H1 (cell line): ENCODE data around the gene EYA2. TPM values are rescaled to one million over a fixed set of nuclear protein-coding genes. Genes with fewer than 3 reads are reported as not detected.

Experiments
- CTCF ChIA-PET: fragments of 300-600 bp; sonication (Branson Sonifier 250); formaldehyde crosslinking; loops from one replicate; lab custom pipeline; 2021; ENCODE audit not compliant: partially characterized antibody; lab: Charles Lee
- POLR2A ChIA-PET: fragments of 300-600 bp; sonication (Branson Sonifier 250); formaldehyde crosslinking; loops from one replicate; lab custom pipeline; 2021; ENCODE audit warnings: inconsistent platforms; ENCODE audit not compliant: partially characterized antibody; lab: Charles Lee
- DNase-seq, 2 experiments: peaks; one replicate each; pipeline versions ENCODE4 v3.0.0 to v3.0.0-alpha.2; 2010 to 2022; ENCODE audit warnings: low spot score in 2 of 2, low read depth in 1 of 2, mixed read lengths in 1 of 2
- FAIRE-seq: peaks from 2 replicates; lab custom pipeline; 2011; peaks lifted over from hg19 to GRCh38; lab: Jason Lieb, UNC
- H2AFZ ChIP-seq: 2 replicates; pipeline ENCODE4 v1.8.1; 2012; ENCODE audit warnings: low read length, inconsistent platforms
- H2AK5ac ChIP-seq: 2 replicates; pipeline ENCODE4 v1.6.1; 2013; ENCODE audit warnings: low read depth, low read length
- H2BK120ac ChIP-seq: replicated peaks from 2 replicates; pipeline ENCODE3; 2013; ENCODE audit warnings: low read depth, low read length, inconsistent platforms
- H2BK12ac ChIP-seq: 2 replicates; pipeline ENCODE4 v1.6.1; 2013; ENCODE audit warnings: low read depth, low read length
- H2BK15ac ChIP-seq: 2 replicates; pipeline ENCODE4 v1.6.1; 2013; ENCODE audit warnings: low read length
- H2BK20ac ChIP-seq: 2 replicates; pipeline ENCODE4 v1.6.1; 2013; ENCODE audit warnings: low read length
- H2BK5ac ChIP-seq: 2 replicates; pipeline ENCODE4 v1.6.1; 2013; ENCODE audit warnings: low read depth, low read length
- H3K14ac ChIP-seq: 2 replicates; pipeline ENCODE4 v1.6.1; 2013; ENCODE audit warnings: inconsistent platforms; ENCODE audit not compliant: insufficient read length
- H3K18ac ChIP-seq: 2 replicates; pipeline ENCODE4 v1.6.1; 2013; ENCODE audit warnings: low read length; ENCODE audit errors: extremely low read depth
- H3K23ac ChIP-seq: 2 replicates; pipeline ENCODE4 v1.6.1; 2013; ENCODE audit warnings: inconsistent platforms; ENCODE audit not compliant: insufficient read length
- H3K23me2 ChIP-seq: 2 replicates; pipeline ENCODE4 v1.6.1; 2013; ENCODE audit warnings: low read depth, low read length
- H3K27ac ChIP-seq: 2 replicates; pipeline ENCODE4 v1.6.1; 2011; ENCODE audit warnings: low read depth, low read length, inconsistent platforms
- H3K27me3 ChIP-seq, 4 experiments: replicated peaks in 1 of 4; 1 replicate in 1 of 4; 2 replicates in 3 of 4; pipeline versions ENCODE4 v1.6.1 to v1.8.1; 2011 to 2013; ENCODE audit warnings: low read length in 3 of 4, mild to moderate bottlenecking in 3 of 4, inconsistent platforms in 2 of 4, mixed read lengths in 2 of 4, moderate library complexity in 1 of 4; ENCODE audit not compliant: control insufficient read depth in 3 of 4, insufficient read depth in 3 of 4; ENCODE audit errors: extremely low read depth in 1 of 4
- H3K36me3 ChIP-seq, 4 experiments: 2 replicates each; pipeline versions ENCODE4 v1.6.1 to v1.8.1; 2011 to 2013; ENCODE audit warnings: mild to moderate bottlenecking in 4 of 4, low read length in 3 of 4, moderate library complexity in 2 of 4, control low read depth in 1 of 4, inconsistent platforms in 1 of 4; ENCODE audit not compliant: insufficient read depth in 4 of 4, control insufficient read depth in 2 of 4
- H3K4ac ChIP-seq: replicated peaks from 2 replicates; pipeline ENCODE3; 2013; ENCODE audit warnings: low read length, low read depth, mixed read lengths, inconsistent platforms; ENCODE audit not compliant: insufficient read length
- H3K4me1 ChIP-seq, 4 experiments: replicated peaks in 1 of 4; 1 replicate in 1 of 4; 2 replicates in 3 of 4; pipeline versions ENCODE4 v1.6.1 to v1.8.1; 2011 to 2013; ENCODE audit warnings: low read length in 3 of 4, inconsistent platforms in 2 of 4, mixed read lengths in 1 of 4; ENCODE audit not compliant: insufficient read depth in 4 of 4, control insufficient read depth in 3 of 4
- H3K4me2 ChIP-seq, 2 experiments: 2 replicates each; pipeline versions ENCODE4 v1.6.1 to v1.8.1; 2011 to 2013; ENCODE audit warnings: low read depth in 2 of 2, low read length in 2 of 2, control low read depth in 1 of 2, inconsistent platforms in 1 of 2, mild to moderate bottlenecking in 1 of 2; ENCODE audit not compliant: insufficient read depth in 1 of 2
- H3K4me3 ChIP-seq, 4 experiments: fragments of 200-600, 300-600 bp in 1 of 4; sonication (generic), shearing (Covaris generic), sonication (Bioruptor Twin) in 1 of 4; 2 replicates each; pipeline versions ENCODE4 v1.5.1 to v1.8.1; 2011 to 2016; ENCODE audit warnings: low read length in 4 of 4, low read depth in 3 of 4, control low read depth in 2 of 4, inconsistent platforms in 2 of 4, mild to moderate bottlenecking in 2 of 4, mixed read lengths in 1 of 4, moderate library complexity in 1 of 4; ENCODE audit not compliant: insufficient read depth in 2 of 4; ENCODE audit errors: extremely low read depth in 1 of 4
- H3K56ac ChIP-seq: replicated peaks from 2 replicates; pipeline ENCODE3; 2013; ENCODE audit warnings: low read depth, mild to moderate bottlenecking, mixed read lengths, low read length, inconsistent platforms; ENCODE audit not compliant: insufficient read length
- H3K79me1 ChIP-seq: 2 replicates; pipeline ENCODE4 v1.6.1; 2013; ENCODE audit warnings: low read depth, low read length, control low read depth
- H3K79me2 ChIP-seq, 2 experiments: 2 replicates each; pipeline versions ENCODE4 v1.6.1 to v1.8.1; 2012 to 2013; ENCODE audit warnings: low read length in 2 of 2, mild to moderate bottlenecking in 2 of 2, inconsistent platforms in 1 of 2; ENCODE audit not compliant: insufficient read depth in 2 of 2, control insufficient read depth in 1 of 2
- H3K9ac ChIP-seq, 4 experiments: replicated peaks in 1 of 4; 1 replicate in 1 of 4; 2 replicates in 3 of 4; pipeline versions ENCODE4 v1.6.1 to v1.8.1; 2011 to 2013; ENCODE audit warnings: low read depth in 3 of 4, low read length in 3 of 4, control low read depth in 2 of 4, mild to moderate bottlenecking in 2 of 4, moderate library complexity in 2 of 4, inconsistent platforms in 1 of 4; ENCODE audit errors: extremely low read depth in 1 of 4
- H3K9me3 ChIP-seq, 2 experiments: 2 replicates each; pipeline versions ENCODE4 v1.6.1 to v1.8.1; 2012 to 2013; ENCODE audit warnings: mild to moderate bottlenecking in 2 of 2, moderate library complexity in 2 of 2, control low read depth in 1 of 2, inconsistent platforms in 1 of 2, low read depth in 1 of 2, low read length in 1 of 2, mixed read lengths in 1 of 2; ENCODE audit not compliant: insufficient read depth in 2 of 2
- H4K20me1 ChIP-seq, 2 experiments: replicated peaks in 1 of 2; 2 replicates each; pipeline versions ENCODE3 to v1.8.1; 2011 to 2013; ENCODE audit warnings: inconsistent platforms in 2 of 2, low read length in 2 of 2, mild to moderate bottlenecking in 1 of 2; ENCODE audit not compliant: insufficient read depth in 2 of 2, control insufficient read depth in 1 of 2
- H4K5ac ChIP-seq: 2 replicates; pipeline ENCODE4 v1.6.1; 2013; ENCODE audit warnings: low read length, low read depth, mixed read lengths, inconsistent platforms; ENCODE audit not compliant: insufficient read length
- H4K8ac ChIP-seq: 2 replicates; pipeline ENCODE4 v1.8.0; 2013; ENCODE audit warnings: mild to moderate bottlenecking, moderate library complexity, low read length, inconsistent platforms; ENCODE audit not compliant: insufficient read depth; ENCODE audit errors: extremely low read depth
- H4K91ac ChIP-seq: replicated peaks from 2 replicates; pipeline ENCODE3; 2013; ENCODE audit warnings: low read length, mixed read lengths, inconsistent platforms; ENCODE audit not compliant: insufficient read length
- ATF3 ChIP-seq: IDR thresholded peaks from 2 replicates; pipeline ENCODE4 v1.6.1; 2011; ENCODE audit warnings: low read depth, mild to moderate bottlenecking, low read length; ENCODE audit not compliant: insufficient read depth
- FOSL1 ChIP-seq: IDR thresholded peaks from 2 replicates; pipeline ENCODE4 v1.6.1; 2011; ENCODE audit warnings: mild to moderate bottlenecking, low read depth, low read length, moderate library complexity; ENCODE audit not compliant: insufficient read depth
- GTF2F1 ChIP-seq: IDR thresholded peaks from 2 replicates; pipeline ENCODE4 v1.6.1; 2012; ENCODE audit warnings: low read depth, low read length, improper control_type of control experiment, borderline replicate concordance
- NRF1 ChIP-seq: IDR thresholded peaks from 2 replicates; pipeline ENCODE4 v1.6.1; 2011; ENCODE audit warnings: mild to moderate bottlenecking, low read depth, low read length, improper control_type of control experiment
- POLR2AphosphoS5 ChIP-seq: IDR thresholded peaks from 2 replicates; pipeline ENCODE4 v1.6.1; 2011; ENCODE audit warnings: low read depth, low read length
- SAP30 ChIP-seq: fragments of 300-600 bp; sonication (generic); IDR thresholded peaks from 2 replicates; pipeline ENCODE4 v1.7.1; 2012; ENCODE audit warnings: low read length, moderate library complexity, mild to moderate bottlenecking, inconsistent platforms; ENCODE audit not compliant: insufficient read depth, insufficient replicate concordance
- SIN3A ChIP-seq, 2 experiments: IDR thresholded peaks in 1 of 2; conservative IDR thresholded peaks in 1 of 2; 2 replicates each; pipeline ENCODE4 v1.6.1; 2011 to 2012; ENCODE audit warnings: low read length in 2 of 2, improper control_type of control experiment in 1 of 2, low read depth in 1 of 2, mild to moderate bottlenecking in 1 of 2
- TAF7 ChIP-seq: optimal IDR thresholded peaks from 2 replicates; pipeline ENCODE3; 2011; ENCODE audit warnings: low read depth, mild to moderate bottlenecking, inconsistent platforms, low read length, moderate library complexity, borderline replicate concordance
- TBP ChIP-seq: IDR thresholded peaks from 2 replicates; pipeline ENCODE4 v1.6.1; 2011; ENCODE audit warnings: low read depth, low read length, improper control_type of control experiment
- WGBS, 2 experiments: shearing (Covaris generic) in 1 of 2; methylation state at CpG; one replicate each; pipeline versions ENCODE4 v1.1.6 to v1.1.7; 2013 to 2015; ENCODE audit warnings: low lambda C conversion rate in 2 of 2, mixed read lengths in 2 of 2, inconsistent platforms in 1 of 2, low coverage in 1 of 2, missing lambda C conversion rate in 1 of 2; ENCODE audit not compliant: insufficient replicate concordance in 2 of 2, insufficient coverage in 1 of 2, insufficient read length in 1 of 2; ENCODE audit errors: extremely low coverage in 1 of 2, missing lambda C conversion rate in 1 of 2; 5-methylcytosine and 5-hydroxymethylcytosine counted together
- polyA plus RNA-seq, 7 experiments: library from polyadenylated mRNA; depleted of rRNA in 3 of 7; stranded (reverse) in 5 of 7; unstranded in 2 of 7; fragments of >200 nt in 5 of 7; fragments of 200-250 nt in 2 of 7; gene quantifications; 1 replicate in 5 of 7; 2 replicates in 1 of 7; 4 replicates in 1 of 7; pipeline versions ENCODE4 v1.2.1 to v1.2.3, GENCODE V29; 2011 to 2013; ENCODE audit warnings: missing spikeins in 2 of 7, mixed read lengths in 2 of 7
- total RNA-seq: library from RNA; stranded (reverse); fragmentation: NEBNext Ultra II Directional; extraction: Animal tissue kit (Norgen Biotek cat#: 25700); gene quantifications from 2 replicates; pipeline ENCODE4 v1.2.1, GENCODE V29; 2021
- TF ChIP-seq, protein P1 (sequence below): IDR thresholded peaks from 2 replicates; pipeline ENCODE4 v1.6.1; 2012; ENCODE audit warnings: low read length, inconsistent platforms
- TF ChIP-seq, protein P2 (sequence below): IDR thresholded peaks from 2 replicates; pipeline ENCODE4 v1.6.1; 2012; ENCODE audit warnings: inconsistent platforms

The EYA2 gene
- total and polyA plus RNA-seq, 2 of the 8 experiments (the other 6 are each of a cell fraction or from before 2014, with no cell fraction given), result 1.6 to 1.7 TPM

GRCh38 chr20:47149939-47150338 is 255.3 kb downstream of the EYA2 start:
- 86% methylated on average over 5 of the region's 5 CpGs; no CpG with 5 or more reads in 1 of the 2 experiments for WGBS, 2 experiments
- Histone ChIP-seq H3K23ac (no peak overlapping the region), H2AFZ (no peak overlapping the region), H4K8ac (no peak overlapping the region), H2BK5ac (0 out of 2 replicates have a peak overlapping the region, but pooled peaks have one; percentile 16), H3K23me2 (no peaks in the 10 kb centered on the region), H3K4me2 (no peak overlapping the region), H2BK12ac (no peak overlapping the region), H2AK5ac (no peak overlapping the region), H3K27ac (no peak overlapping the region), H3K79me2 (no peaks in the 10 kb centered on the region), H3K14ac (no peak overlapping the region), H3K9ac (no peak overlapping the region), H4K91ac (no peak overlapping the region), H3K4ac (no peak overlapping the region), H4K5ac (no peak overlapping the region), H3K4me3 (no peak overlapping the region), H3K79me1 (no peaks in the 10 kb centered on the region), H3K56ac (no peak overlapping the region), H3K9me3 (no peaks in the 10 kb centered on the region), H2BK120ac (no peak overlapping the region), H3K27me3 (no peaks in the 10 kb centered on the region), H4K20me1 (no peaks in the 10 kb centered on the region), H3K4me1 (peaks cover 0 to 3% (median 0%) of the 10 kb centered on the region in 4 experiments; a peak in 1 of 7 replicates), H3K18ac (no peak overlapping the region), H2BK20ac (no peak overlapping the region), H3K36me3 (no peaks in the 10 kb centered on the region), H2BK15ac (0 out of 2 replicates have a peak overlapping the region, but pooled peaks have one; percentile 20)
- DNase-seq, result no peak
- ChIA-PET POLR2A (no interaction called here), CTCF (interaction anchor here (0.7 to 5.6 kb wide), 18 partner anchors 9 to 443 kb away, joined by 3 to 35 read pairs (median 3); no protein-coding TSS in a partner anchor)
- no peak for FAIRE-seq
- no peak for TF ChIP-seq TAF7
- TF ChIP-seq, protein P1, sequence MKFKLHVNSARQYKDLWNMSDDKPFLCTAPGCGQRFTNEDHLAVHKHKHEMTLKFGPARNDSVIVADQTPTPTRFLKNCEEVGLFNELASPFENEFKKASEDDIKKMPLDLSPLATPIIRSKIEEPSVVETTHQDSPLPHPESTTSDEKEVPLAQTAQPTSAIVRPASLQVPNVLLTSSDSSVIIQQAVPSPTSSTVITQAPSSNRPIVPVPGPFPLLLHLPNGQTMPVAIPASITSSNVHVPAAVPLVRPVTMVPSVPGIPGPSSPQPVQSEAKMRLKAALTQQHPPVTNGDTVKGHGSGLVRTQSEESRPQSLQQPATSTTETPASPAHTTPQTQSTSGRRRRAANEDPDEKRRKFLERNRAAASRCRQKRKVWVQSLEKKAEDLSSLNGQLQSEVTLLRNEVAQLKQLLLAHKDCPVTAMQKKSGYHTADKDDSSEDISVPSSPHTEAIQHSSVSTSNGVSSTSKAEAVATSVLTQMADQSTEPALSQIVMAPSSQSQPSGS, result no peak
- TF ChIP-seq POLR2AphosphoS5, result no peak
- no peak for TF ChIP-seq SIN3A (conservative IDR thresholded peaks at IDR 0.05 in 1 of 2, IDR thresholded peaks at IDR 0.05 in 1 of 2; ENCODE audit: low read depth in 1 of 2, low read length in 2 of 2)
- TF ChIP-seq ATF3, result no peak
- TF ChIP-seq GTF2F1, result no peak
- TF ChIP-seq FOSL1, result no peak
- no peak for TF ChIP-seq SAP30
- TF ChIP-seq, protein P2, sequence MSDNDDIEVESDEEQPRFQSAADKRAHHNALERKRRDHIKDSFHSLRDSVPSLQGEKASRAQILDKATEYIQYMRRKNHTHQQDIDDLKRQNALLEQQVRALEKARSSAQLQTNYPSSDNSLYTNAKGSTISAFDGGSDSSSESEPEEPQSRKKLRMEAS, result no peak
- TF ChIP-seq TBP, result no peak
- TF ChIP-seq NRF1, result no peak
